IMR-90 (cell line): ENCODE measurements around the gene CASKIN1. TPM values are rescaled to one million over a fixed set of nuclear protein-coding genes. Genes with fewer than 3 reads are reported as not detected.

Experiments used
- ATAC-seq: fragments of 200-7000 bp; cut with Tn5 transposase; 2 replicates; pipeline ENCODE4 v1.9.1; 2020; ENCODE audit warnings: low read depth, mild to moderate bottlenecking, moderate library complexity
- BruUV-seq: library from RNA; stranded (reverse); fragments of 400-500 nt; replicated peaks from 2 replicates; lab custom pipeline; 2021; lab: Mats Ljungman, UMichigan
- CTCF ChIA-PET: fragments of 300-600 bp; formaldehyde crosslinking; extraction: SDS; loops from one replicate; lab custom pipeline; 2021; ENCODE audit warnings: antibody characterized with exemption; lab: Yijun Ruan, JAX
- POLR2A ChIA-PET: fragments of 300-600 bp; sonication (Branson Sonifier 250); formaldehyde crosslinking; loops from one replicate; lab custom pipeline; 2022; ENCODE audit warnings: antibody characterized with exemption; ENCODE audit not compliant: unreplicated experiment; lab: Charles Lee
- DNase-seq: peaks from one replicate; pipeline ENCODE4 v3.0.0; 2013
- H2AFZ ChIP-seq: replicated peaks from 2 replicates; pipeline ENCODE3; 2013; ENCODE audit warnings: low read length, mild to moderate bottlenecking; ENCODE audit not compliant: poor library complexity
- H2AK5ac ChIP-seq: 2 replicates; pipeline ENCODE4 v1.6.1; 2013; ENCODE audit warnings: low read depth, low read length, inconsistent platforms
- H2AK9ac ChIP-seq: replicated peaks from 2 replicates; pipeline ENCODE3; 2013; ENCODE audit warnings: mild to moderate bottlenecking, low read depth, low read length, moderate library complexity; ENCODE audit not compliant: poor library complexity
- H2BK120ac ChIP-seq: 2 replicates; pipeline ENCODE4 v1.6.1; 2013; ENCODE audit warnings: low read depth, low read length, inconsistent platforms
- H2BK15ac ChIP-seq: 3 replicates; pipeline ENCODE4 v1.6.1; 2013; ENCODE audit warnings: low read depth, low read length, inconsistent platforms
- H2BK20ac ChIP-seq: 2 replicates; pipeline ENCODE4 v1.6.1; 2013; ENCODE audit warnings: low read depth, mild to moderate bottlenecking, inconsistent platforms, low read length, moderate library complexity
- H2BK5ac ChIP-seq: 2 replicates; pipeline ENCODE4 v1.6.1; 2013; ENCODE audit warnings: mild to moderate bottlenecking, low read depth, low read length, inconsistent platforms; ENCODE audit not compliant: poor library complexity, severe bottlenecking
- H3K14ac ChIP-seq: replicated peaks from 2 replicates; pipeline ENCODE4 v1.6.1; 2013; ENCODE audit warnings: low read depth, low read length, inconsistent platforms
- H3K18ac ChIP-seq: 2 replicates; pipeline ENCODE4 v1.6.1; 2013; ENCODE audit warnings: low read depth, low read length, control low read depth
- H3K23ac ChIP-seq: 2 replicates; pipeline ENCODE4 v1.6.1; 2013; ENCODE audit warnings: low read depth, low read length, inconsistent platforms
- H3K27ac ChIP-seq: 2 replicates; pipeline ENCODE4 v1.5.1; 2013; ENCODE audit warnings: mild to moderate bottlenecking, control low read depth, low read length; ENCODE audit not compliant: insufficient read depth
- H3K27me3 ChIP-seq: 2 replicates; pipeline ENCODE4 v1.6.1; 2013; ENCODE audit warnings: low read length; ENCODE audit not compliant: control insufficient read depth, insufficient read depth
- H3K36me3 ChIP-seq: 2 replicates; pipeline ENCODE4 v1.6.1; 2013; ENCODE audit warnings: low read length, mixed read lengths; ENCODE audit not compliant: control insufficient read depth, insufficient read depth
- H3K4ac ChIP-seq: 2 replicates; pipeline ENCODE4 v1.6.1; 2013; ENCODE audit warnings: low read depth, low read length, inconsistent platforms
- H3K4me1 ChIP-seq: 2 replicates; pipeline ENCODE4 v1.6.1; 2013; ENCODE audit warnings: low read length, mixed read lengths; ENCODE audit not compliant: control insufficient read depth, insufficient read depth
- H3K4me2 ChIP-seq: 2 replicates; pipeline ENCODE4 v1.6.1; 2013; ENCODE audit warnings: low read depth, mild to moderate bottlenecking, control low read depth, low read length, moderate library complexity
- H3K4me3 ChIP-seq: 2 replicates; pipeline ENCODE4 v1.5.1; 2013; ENCODE audit warnings: low read depth, mild to moderate bottlenecking, control low read depth, low read length, moderate library complexity; ENCODE audit not compliant: insufficient read depth
- H3K56ac ChIP-seq: 2 replicates; pipeline ENCODE4 v1.6.1; 2013; ENCODE audit warnings: low read length, inconsistent platforms; ENCODE audit not compliant: insufficient read depth; ENCODE audit errors: extremely low read depth
- H3K79me1 ChIP-seq, 2 experiments: 2 replicates each; pipeline ENCODE4 v1.6.1; 2013; ENCODE audit warnings: low read length in 2 of 2, inconsistent platforms in 1 of 2, low read depth in 1 of 2
- H3K9ac ChIP-seq: 2 replicates; pipeline ENCODE4 v1.6.1; 2013; ENCODE audit warnings: low read depth, low read length, control low read depth
- H3K9me1 ChIP-seq: 2 replicates; pipeline ENCODE4 v1.6.1; 2013; ENCODE audit warnings: low read length, inconsistent platforms; ENCODE audit not compliant: insufficient read depth
- H3K9me3 ChIP-seq: 2 replicates; pipeline ENCODE4 v1.6.1; 2013; ENCODE audit warnings: low read length; ENCODE audit not compliant: control insufficient read depth, insufficient read depth
- H4K20me1 ChIP-seq: 2 replicates; pipeline ENCODE4 v1.6.1; 2013; ENCODE audit warnings: low read length, inconsistent platforms; ENCODE audit not compliant: insufficient read depth
- H4K5ac ChIP-seq: 2 replicates; pipeline ENCODE4 v1.6.1; 2013; ENCODE audit warnings: mild to moderate bottlenecking, low read depth, low read length, control low read depth
- H4K8ac ChIP-seq, 2 experiments: 2 replicates each; pipeline ENCODE4 v1.6.1; 2013; ENCODE audit warnings: low read depth in 2 of 2, low read length in 2 of 2, control low read depth in 1 of 2, inconsistent platforms in 1 of 2
- H4K91ac ChIP-seq: 2 replicates; pipeline ENCODE4 v1.6.1; 2013; ENCODE audit warnings: low read depth, low read length, inconsistent platforms; ENCODE audit not compliant: insufficient read depth
- BHLHE40 ChIP-seq: fragments of 150-350 bp; IDR thresholded peaks from 2 replicates; pipeline ENCODE4 v1.6.1; 2016; ENCODE audit warnings: mild to moderate bottlenecking, low read depth, low read length
- CEBPB ChIP-seq: IDR thresholded peaks from 2 replicates; pipeline ENCODE4 v1.6.1; 2012; ENCODE audit warnings: low read depth, low read length, improper control_type of control experiment
- MAFK ChIP-seq: IDR thresholded peaks from 2 replicates; pipeline ENCODE4 v1.6.1; 2012; ENCODE audit warnings: low read depth, low read length, improper control_type of control experiment
- NFE2L2 ChIP-seq: fragments of 150-350 bp; IDR thresholded peaks from 2 replicates; pipeline ENCODE4 v1.6.1; 2016; ENCODE audit warnings: low read depth, mild to moderate bottlenecking, low read length
- RFX5 ChIP-seq: IDR thresholded peaks from 2 replicates; pipeline ENCODE4 v1.8.0; 2012; ENCODE audit warnings: low read depth, mild to moderate bottlenecking, low read length, moderate library complexity
- WGBS, 2 experiments: methylation state at CpG; one replicate each; pipeline versions ENCODE4 v1.1.5 to v1.1.7; 2013; ENCODE audit warnings: missing lambda C conversion rate in 2 of 2; ENCODE audit not compliant: insufficient read length in 1 of 2; ENCODE audit errors: extremely low coverage in 2 of 2; 5-methylcytosine and 5-hydroxymethylcytosine counted together
- dilution Hi-C: fragments of 300-500 bp; cut with HindIII; formaldehyde crosslinking; loops from one replicate; pipeline ENCODE4 v1.14.3; 2018; ENCODE audit warnings: low sequenced_read_pairs; ENCODE audit not compliant: unreplicated experiment
- in situ Hi-C: fragments of 300-500 bp; cut with MboI; formaldehyde crosslinking; loops from 3 replicates; pipeline ENCODE4 v1.14.3; 2019; ENCODE audit warnings: low sequenced_read_pairs, inconsistent platforms, mixed read lengths
- intact Hi-C: fragments of 100-400 bp; cut with micrococcal nuclease; formaldehyde crosslinking; loops from 2 replicates; pipeline ENCODE4 v1.10.0; 2022
- polyA plus RNA-seq, 3 experiments: library from polyadenylated mRNA; depleted of rRNA; stranded (reverse); fragments of >200 nt; gene quantifications; 2 replicates each; pipeline ENCODE4 v1.2.3, GENCODE V29; 2012; ENCODE audit warnings: low replicate concordance in 1 of 3
- total RNA-seq: library from RNA; depleted of rRNA; stranded (reverse); fragments of >200 nt; gene quantifications from 2 replicates; pipeline ENCODE4 v1.2.3, GENCODE V29; 2012
- TF ChIP-seq, protein P1 (sequence below): conservative IDR thresholded peaks from 2 replicates; pipeline ENCODE4 v1.5.1; 2012; ENCODE audit warnings: mild to moderate bottlenecking, low read depth, low read length, improper control_type of control experiment
- TF ChIP-seq, protein P2 (sequence below): fragments of 150-350 bp; IDR thresholded peaks from 2 replicates; pipeline ENCODE4 v1.6.1; 2016; ENCODE audit warnings: low read depth, mild to moderate bottlenecking, low read length, moderate library complexity, borderline replicate concordance
- TF ChIP-seq, protein P3 (sequence below): fragments of 150-350 bp; IDR thresholded peaks from 2 replicates; pipeline ENCODE4 v1.6.1; 2017; ENCODE audit warnings: mild to moderate bottlenecking, antibody characterized with exemption, low read length, low read depth

CASKIN1 gene
- total and polyA plus RNA-seq, 2 of the 4 experiments (the other 2 are of a cell fraction), result 0.05 TPM; not detected in 1

DNA sequence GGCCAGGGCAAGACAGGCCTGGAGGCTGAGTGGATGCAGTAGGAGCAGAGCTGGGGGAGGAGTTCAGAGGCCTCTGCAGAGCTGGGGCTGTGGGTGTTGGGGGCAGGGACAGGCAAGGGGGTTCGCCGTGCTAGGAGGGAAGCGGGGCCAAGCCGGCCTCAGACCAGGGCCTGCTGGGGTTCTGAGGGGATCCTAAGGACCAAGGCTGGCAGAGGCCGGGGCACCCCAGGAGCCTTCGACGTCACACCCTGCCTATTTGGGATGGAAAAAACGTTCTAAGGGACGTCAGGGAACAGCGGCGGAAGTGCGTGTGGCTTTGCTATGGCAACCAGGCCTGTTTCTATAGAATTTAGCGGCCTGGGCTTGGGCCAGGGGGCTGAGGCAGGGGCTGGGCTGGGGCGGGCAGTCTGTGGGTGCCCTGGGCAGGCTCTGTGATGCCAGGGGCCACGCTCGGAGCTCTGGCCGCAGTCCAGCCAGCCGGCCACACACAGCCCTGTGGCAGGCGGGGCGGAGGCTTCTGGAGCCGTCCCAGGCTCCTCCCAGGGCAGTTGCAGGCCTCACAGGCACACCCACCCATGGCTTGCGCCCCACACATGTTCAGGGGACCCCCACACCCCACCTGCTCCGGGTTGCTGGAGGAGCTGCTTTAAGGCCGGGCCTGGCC, 37.1 kb downstream of the CASKIN1 start (continued):
- TF ChIP-seq, protein P1, sequence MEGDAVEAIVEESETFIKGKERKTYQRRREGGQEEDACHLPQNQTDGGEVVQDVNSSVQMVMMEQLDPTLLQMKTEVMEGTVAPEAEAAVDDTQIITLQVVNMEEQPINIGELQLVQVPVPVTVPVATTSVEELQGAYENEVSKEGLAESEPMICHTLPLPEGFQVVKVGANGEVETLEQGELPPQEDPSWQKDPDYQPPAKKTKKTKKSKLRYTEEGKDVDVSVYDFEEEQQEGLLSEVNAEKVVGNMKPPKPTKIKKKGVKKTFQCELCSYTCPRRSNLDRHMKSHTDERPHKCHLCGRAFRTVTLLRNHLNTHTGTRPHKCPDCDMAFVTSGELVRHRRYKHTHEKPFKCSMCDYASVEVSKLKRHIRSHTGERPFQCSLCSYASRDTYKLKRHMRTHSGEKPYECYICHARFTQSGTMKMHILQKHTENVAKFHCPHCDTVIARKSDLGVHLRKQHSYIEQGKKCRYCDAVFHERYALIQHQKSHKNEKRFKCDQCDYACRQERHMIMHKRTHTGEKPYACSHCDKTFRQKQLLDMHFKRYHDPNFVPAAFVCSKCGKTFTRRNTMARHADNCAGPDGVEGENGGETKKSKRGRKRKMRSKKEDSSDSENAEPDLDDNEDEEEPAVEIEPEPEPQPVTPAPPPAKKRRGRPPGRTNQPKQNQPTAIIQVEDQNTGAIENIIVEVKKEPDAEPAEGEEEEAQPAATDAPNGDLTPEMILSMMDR, result no peak

DNA sequence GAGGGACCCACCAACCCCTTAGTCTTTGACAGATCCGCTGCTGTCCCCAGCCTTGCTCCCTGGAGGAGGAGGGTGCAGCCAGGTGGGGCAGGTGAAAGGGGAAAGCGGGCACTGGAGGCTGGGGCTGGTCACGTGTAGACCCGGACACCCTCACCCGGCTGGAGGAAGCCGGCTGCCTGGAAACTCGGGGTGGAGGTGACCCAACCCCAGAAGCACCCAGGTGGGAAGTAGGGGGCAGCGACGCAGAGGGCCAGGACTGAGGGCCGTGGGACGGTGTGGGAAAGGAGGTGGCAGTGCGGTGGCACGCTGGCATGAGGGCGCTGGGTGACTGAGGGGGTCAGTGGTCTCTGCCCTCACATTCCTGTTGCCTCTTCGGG, 38.2 kb downstream of the CASKIN1 start:
- peak overlapping the region; percentile 23 for H2AFZ ChIP-seq
- H3K36me3 ChIP-seq, result peaks cover 13% of the 10 kb centered on the region
- H3K14ac ChIP-seq, result no peak overlapping the region
- intact Hi-C loops, result no loop called here
- H3K18ac ChIP-seq, result no peak overlapping the region
- no peaks in the 10 kb centered on the region for H3K9me3 ChIP-seq
- dilution Hi-C loops, result no loop called here
- H2BK15ac ChIP-seq, result no peak overlapping the region
- peaks cover 86% of the 10 kb centered on the region for H4K20me1 ChIP-seq
- H3K4ac ChIP-seq, result peak overlapping the region; percentile 40; the same call in 1 of the 2 replicates
- H2BK5ac ChIP-seq, result peak overlapping the region; percentile 73
- peaks cover 40% of the 10 kb centered on the region for H3K4me1 ChIP-seq
- H3K4me3 ChIP-seq, result no peak overlapping the region
- peak overlapping the region in 1 of 2 experiments; percentile 51; a peak in 1 of 4 replicates for H4K8ac ChIP-seq
- 0 out of 2 replicates have a peak, but pooled peaks cover 6% of the 10 kb centered on the region for H3K9me1 ChIP-seq
- CTCF ChIA-PET, result no interaction called here
- H4K91ac ChIP-seq, result 0 out of 2 replicates have a peak overlapping the region, but pooled peaks have one; percentile 27
- in situ Hi-C loops, result no loop called here
- H3K23ac ChIP-seq, result no peak overlapping the region
- H4K5ac ChIP-seq, result no peak overlapping the region
- no peak overlapping the region for H3K9ac ChIP-seq
- H3K27me3 ChIP-seq, result no peaks in the 10 kb centered on the region
- no peak overlapping the region for H3K56ac ChIP-seq
- H2BK120ac ChIP-seq, result no peak overlapping the region
- peaks cover 0 to 78% of the 10 kb centered on the region in 2 experiments; a peak in 3 of 4 replicates for H3K79me1 ChIP-seq
- peak overlapping the region; percentile 81 for H2AK9ac ChIP-seq
- H2AK5ac ChIP-seq, result peak overlapping the region; percentile 70; the same call in 1 of the 2 replicates
- peak overlapping the region; percentile 67 for H3K27ac ChIP-seq
- ATAC-seq (no peak), DNase-seq (no peak)
- BruUV-seq, result no TSS peak
- POLR2A ChIA-PET, result no interaction called here
- 90% methylated on average over 8 of the region's 15 CpGs; no CpG with 5 or more reads in 1 of the 2 experiments for WGBS, 2 experiments
- no peak overlapping the region for H2BK20ac ChIP-seq
- no peak overlapping the region; the same call in 1 of the 2 replicates for H3K4me2 ChIP-seq
- TF ChIP-seq RFX5, result no peak
- TF ChIP-seq, protein P2, sequence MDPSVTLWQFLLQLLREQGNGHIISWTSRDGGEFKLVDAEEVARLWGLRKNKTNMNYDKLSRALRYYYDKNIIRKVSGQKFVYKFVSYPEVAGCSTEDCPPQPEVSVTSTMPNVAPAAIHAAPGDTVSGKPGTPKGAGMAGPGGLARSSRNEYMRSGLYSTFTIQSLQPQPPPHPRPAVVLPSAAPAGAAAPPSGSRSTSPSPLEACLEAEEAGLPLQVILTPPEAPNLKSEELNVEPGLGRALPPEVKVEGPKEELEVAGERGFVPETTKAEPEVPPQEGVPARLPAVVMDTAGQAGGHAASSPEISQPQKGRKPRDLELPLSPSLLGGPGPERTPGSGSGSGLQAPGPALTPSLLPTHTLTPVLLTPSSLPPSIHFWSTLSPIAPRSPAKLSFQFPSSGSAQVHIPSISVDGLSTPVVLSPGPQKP, result no peak
- TF ChIP-seq MAFK, result no peak
- no peak for TF ChIP-seq BHLHE40
- TF ChIP-seq CEBPB, result no peak
- TF ChIP-seq, protein P1, result no peak
- TF ChIP-seq, protein P3, sequence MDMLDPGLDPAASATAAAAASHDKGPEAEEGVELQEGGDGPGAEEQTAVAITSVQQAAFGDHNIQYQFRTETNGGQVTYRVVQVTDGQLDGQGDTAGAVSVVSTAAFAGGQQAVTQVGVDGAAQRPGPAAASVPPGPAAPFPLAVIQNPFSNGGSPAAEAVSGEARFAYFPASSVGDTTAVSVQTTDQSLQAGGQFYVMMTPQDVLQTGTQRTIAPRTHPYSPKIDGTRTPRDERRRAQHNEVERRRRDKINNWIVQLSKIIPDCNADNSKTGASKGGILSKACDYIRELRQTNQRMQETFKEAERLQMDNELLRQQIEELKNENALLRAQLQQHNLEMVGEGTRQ, result no peak
- TF ChIP-seq NFE2L2, result no peak
